ENCODE results near the gene HP.

DNA sequence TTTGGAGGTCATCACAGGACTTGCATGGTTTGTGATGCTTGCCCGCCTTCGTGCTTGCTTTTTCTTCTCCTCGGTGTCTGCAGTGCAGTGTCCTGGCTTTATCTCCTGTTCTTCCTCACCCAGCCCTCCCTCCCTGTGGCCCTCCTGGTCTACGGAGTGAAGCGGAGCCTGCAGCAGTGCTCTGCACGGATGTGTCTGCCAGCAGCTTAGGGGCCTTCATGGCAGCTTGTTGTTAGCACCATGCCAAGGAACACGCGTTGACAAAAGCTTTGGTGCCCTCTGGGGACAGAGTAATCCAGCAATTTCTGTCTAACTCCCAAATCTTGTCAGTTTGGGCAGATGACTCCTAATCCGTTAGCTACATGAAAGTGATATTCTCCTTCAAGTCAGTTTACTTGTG, 35.8 kb upstream of the HP start:
- TF ChIP-seq, protein P1, sequence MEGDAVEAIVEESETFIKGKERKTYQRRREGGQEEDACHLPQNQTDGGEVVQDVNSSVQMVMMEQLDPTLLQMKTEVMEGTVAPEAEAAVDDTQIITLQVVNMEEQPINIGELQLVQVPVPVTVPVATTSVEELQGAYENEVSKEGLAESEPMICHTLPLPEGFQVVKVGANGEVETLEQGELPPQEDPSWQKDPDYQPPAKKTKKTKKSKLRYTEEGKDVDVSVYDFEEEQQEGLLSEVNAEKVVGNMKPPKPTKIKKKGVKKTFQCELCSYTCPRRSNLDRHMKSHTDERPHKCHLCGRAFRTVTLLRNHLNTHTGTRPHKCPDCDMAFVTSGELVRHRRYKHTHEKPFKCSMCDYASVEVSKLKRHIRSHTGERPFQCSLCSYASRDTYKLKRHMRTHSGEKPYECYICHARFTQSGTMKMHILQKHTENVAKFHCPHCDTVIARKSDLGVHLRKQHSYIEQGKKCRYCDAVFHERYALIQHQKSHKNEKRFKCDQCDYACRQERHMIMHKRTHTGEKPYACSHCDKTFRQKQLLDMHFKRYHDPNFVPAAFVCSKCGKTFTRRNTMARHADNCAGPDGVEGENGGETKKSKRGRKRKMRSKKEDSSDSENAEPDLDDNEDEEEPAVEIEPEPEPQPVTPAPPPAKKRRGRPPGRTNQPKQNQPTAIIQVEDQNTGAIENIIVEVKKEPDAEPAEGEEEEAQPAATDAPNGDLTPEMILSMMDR (IDR thresholded peaks at IDR 0.05), result no peak
- TF ChIP-seq EZH2 (IDR thresholded peaks at IDR 0.05; ENCODE audit: borderline replicate concordance, insufficient read depth, low read depth, low read length, poor library complexity, severe bottlenecking), result no peak
